Mesendoderm (in vitro differentiated cells): ENCODE data around the gene PRSS50.
A peak's percentile ranks its signal among the peaks of the same experiment; 100 is the strongest.

Experiments
- DNase-seq: peaks from one replicate; pipeline ENCODE4 v3.0.0; 2013
- H2AK5ac ChIP-seq: 2 replicates; pipeline ENCODE4 v1.6.1; 2013; ENCODE audit warnings: low read length, inconsistent platforms
- H2BK120ac ChIP-seq: 2 replicates; pipeline ENCODE4 v1.6.1; 2013; ENCODE audit warnings: low read depth, mild to moderate bottlenecking, low read length, moderate library complexity, mixed read lengths
- H2BK15ac ChIP-seq: replicated peaks from 2 replicates; pipeline ENCODE4 v1.6.1; 2013; ENCODE audit warnings: low read depth, mild to moderate bottlenecking, moderate library complexity
- H2BK5ac ChIP-seq: 2 replicates; pipeline ENCODE4 v1.6.1; 2013; ENCODE audit warnings: low read length, inconsistent platforms
- H3K18ac ChIP-seq: 2 replicates; pipeline ENCODE4 v1.6.1; 2013; ENCODE audit warnings: mild to moderate bottlenecking, low read length, mixed read lengths
- H3K23ac ChIP-seq: one replicate; pipeline ENCODE4 v1.6.1; 2013; ENCODE audit warnings: low read length
- H3K27ac ChIP-seq: 2 replicates; pipeline ENCODE4 v1.5.1; 2013; ENCODE audit warnings: low read depth, mild to moderate bottlenecking, inconsistent platforms, low read length, moderate library complexity
- H3K27me3 ChIP-seq: 2 replicates; pipeline ENCODE4 v1.6.1; 2013; ENCODE audit warnings: low read length, control low read depth, mild to moderate bottlenecking, inconsistent platforms; ENCODE audit not compliant: insufficient read depth, poor library complexity
- H3K36me3 ChIP-seq: 2 replicates; pipeline ENCODE4 v1.6.1; 2013; ENCODE audit warnings: low read length, inconsistent platforms; ENCODE audit not compliant: control insufficient read depth, insufficient read depth
- H3K4ac ChIP-seq: one replicate; pipeline ENCODE4 v1.6.1; 2013; ENCODE audit warnings: low read depth, mild to moderate bottlenecking, low read length, moderate library complexity
- H3K4me1 ChIP-seq: 2 replicates; pipeline ENCODE4 v1.6.1; 2013; ENCODE audit warnings: low read depth, low read length, inconsistent platforms; ENCODE audit not compliant: control insufficient read depth
- H3K4me2 ChIP-seq: 2 replicates; pipeline ENCODE4 v1.6.1; 2013; ENCODE audit warnings: low read length
- H3K4me3 ChIP-seq: 2 replicates; pipeline ENCODE4 v1.5.1; 2013; ENCODE audit warnings: mild to moderate bottlenecking, low read length
- H3K56ac ChIP-seq: one replicate; pipeline ENCODE4 v1.6.1; 2013; ENCODE audit warnings: low read length
- H3K79me1 ChIP-seq: 2 replicates; pipeline ENCODE4 v1.6.1; 2013; ENCODE audit warnings: low read length, inconsistent platforms
- H3K79me2 ChIP-seq: 2 replicates; pipeline ENCODE4 v1.6.1; 2013; ENCODE audit warnings: mild to moderate bottlenecking, low read length; ENCODE audit not compliant: control insufficient read depth, insufficient read depth
- H3K9ac ChIP-seq: 2 replicates; pipeline ENCODE4 v1.6.1; 2013; ENCODE audit warnings: low read length, inconsistent platforms
- H4K5ac ChIP-seq: one replicate; pipeline ENCODE4 v1.6.1; 2013; ENCODE audit warnings: low read length
- H4K8ac ChIP-seq: one replicate; pipeline ENCODE4 v1.6.1; 2013; ENCODE audit warnings: low read depth, mild to moderate bottlenecking, control low read depth, low read length, moderate library complexity
- WGBS: extraction: QIAGEN DNeasy Blood & Tissue Kit; methylation state at CpG from one replicate; pipeline ENCODE4 v1.1.7; 2013; ENCODE audit warnings: low lambda C conversion rate, missing lambda C conversion rate; ENCODE audit not compliant: insufficient coverage; ENCODE audit errors: extremely low coverage; 5-methylcytosine and 5-hydroxymethylcytosine counted together

The PRSS50 gene

DNA sequence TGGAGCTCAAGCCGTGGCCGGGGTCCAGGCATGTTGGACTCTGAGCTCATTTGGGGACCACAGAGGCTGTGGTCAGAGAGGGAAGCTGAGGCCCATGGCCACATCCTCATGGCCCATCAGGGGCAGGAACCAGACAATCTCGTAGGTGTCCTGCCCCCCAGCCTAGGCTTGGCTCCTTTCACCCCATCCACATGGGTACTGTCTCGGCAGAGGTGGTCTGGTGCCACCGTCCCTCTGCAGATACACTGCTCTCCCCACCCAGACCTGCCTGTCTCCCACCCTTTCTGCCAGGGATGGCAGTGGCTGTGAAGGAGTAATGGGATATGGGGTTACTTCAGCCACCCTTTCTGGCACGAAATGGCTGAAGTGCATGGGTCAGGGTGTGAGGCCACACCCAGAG lies 7.9 kb downstream of the PRSS50 start:
- no peak overlapping the region for H3K4me2 ChIP-seq
- no peak for DNase-seq
- no CpG with 5 or more reads among the region's 6 CpGs for WGBS

DNA sequence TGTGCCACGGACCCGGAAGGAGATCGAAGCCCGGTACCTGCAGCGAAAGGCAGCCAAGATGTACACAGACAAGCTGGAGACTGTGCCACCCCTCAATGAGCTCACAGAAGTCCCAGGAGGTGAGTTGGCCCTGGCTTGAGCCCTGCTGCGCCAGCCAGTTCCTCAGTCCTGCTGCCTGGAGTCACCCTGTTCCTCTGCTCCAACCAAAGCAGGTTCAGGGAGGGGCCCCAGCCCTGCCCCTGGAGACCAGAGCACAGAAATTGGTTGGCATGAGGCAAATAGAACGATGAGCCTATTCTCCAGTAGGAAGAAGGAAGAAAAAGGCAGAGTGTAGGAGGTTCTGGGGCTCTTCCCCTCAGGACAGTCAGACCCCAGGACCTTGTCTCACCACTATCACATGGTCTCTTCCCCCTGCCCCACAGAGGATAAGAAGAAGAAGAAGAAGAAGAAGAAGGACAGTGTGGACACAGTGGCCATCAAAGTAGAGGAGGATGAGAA lies 8.5 kb downstream of the PRSS50 start:
- no peak overlapping the region for H3K4ac ChIP-seq
- H3K56ac ChIP-seq = no peak overlapping the region
- DNase-seq = no peak
- no peak overlapping the region for H3K9ac ChIP-seq
- H3K79me2 ChIP-seq = no peaks in the 10 kb centered on the region
- WGBS = no CpG with 5 or more reads among the region's 7 CpGs
- no peak overlapping the region for H4K5ac ChIP-seq
- no peak overlapping the region for H2BK120ac ChIP-seq
- H2AK5ac ChIP-seq = no peak overlapping the region
- no peak overlapping the region for H3K23ac ChIP-seq
- no peak overlapping the region for H2BK5ac ChIP-seq
- no peak overlapping the region for H3K4me2 ChIP-seq
- H3K4me1 ChIP-seq = peaks cover 1% of the 10 kb centered on the region
- H2BK15ac ChIP-seq = no peak overlapping the region
- H3K18ac ChIP-seq = no peak overlapping the region
- H3K79me1 ChIP-seq = no peaks in the 10 kb centered on the region
- no peak overlapping the region for H4K8ac ChIP-seq
- no peaks in the 10 kb centered on the region for H3K36me3 ChIP-seq
- H3K27me3 ChIP-seq = no peaks in the 10 kb centered on the region
- no peak overlapping the region for H3K4me3 ChIP-seq
- no peak overlapping the region for H3K27ac ChIP-seq

More for the DNA sequence above, 7.9 kb downstream of the PRSS50 start:
- Histone ChIP-seq H2BK15ac (no peak overlapping the region), H3K4me1 (peaks cover 1% of the 10 kb centered on the region), H3K4ac (no peak overlapping the region), H3K79me1 (no peaks in the 10 kb centered on the region), H2BK120ac (no peak overlapping the region), H2BK5ac (no peak overlapping the region), H3K36me3 (no peaks in the 10 kb centered on the region), H3K27me3 (no peaks in the 10 kb centered on the region), H3K56ac (no peak overlapping the region), H3K4me3 (no peak overlapping the region), H3K79me2 (no peaks in the 10 kb centered on the region), H3K23ac (no peak overlapping the region), H3K27ac (no peak overlapping the region), H3K18ac (no peak overlapping the region), H4K5ac (no peak overlapping the region), H2AK5ac (no peak overlapping the region), H4K8ac (no peak overlapping the region), H3K9ac (no peak overlapping the region)

DNA sequence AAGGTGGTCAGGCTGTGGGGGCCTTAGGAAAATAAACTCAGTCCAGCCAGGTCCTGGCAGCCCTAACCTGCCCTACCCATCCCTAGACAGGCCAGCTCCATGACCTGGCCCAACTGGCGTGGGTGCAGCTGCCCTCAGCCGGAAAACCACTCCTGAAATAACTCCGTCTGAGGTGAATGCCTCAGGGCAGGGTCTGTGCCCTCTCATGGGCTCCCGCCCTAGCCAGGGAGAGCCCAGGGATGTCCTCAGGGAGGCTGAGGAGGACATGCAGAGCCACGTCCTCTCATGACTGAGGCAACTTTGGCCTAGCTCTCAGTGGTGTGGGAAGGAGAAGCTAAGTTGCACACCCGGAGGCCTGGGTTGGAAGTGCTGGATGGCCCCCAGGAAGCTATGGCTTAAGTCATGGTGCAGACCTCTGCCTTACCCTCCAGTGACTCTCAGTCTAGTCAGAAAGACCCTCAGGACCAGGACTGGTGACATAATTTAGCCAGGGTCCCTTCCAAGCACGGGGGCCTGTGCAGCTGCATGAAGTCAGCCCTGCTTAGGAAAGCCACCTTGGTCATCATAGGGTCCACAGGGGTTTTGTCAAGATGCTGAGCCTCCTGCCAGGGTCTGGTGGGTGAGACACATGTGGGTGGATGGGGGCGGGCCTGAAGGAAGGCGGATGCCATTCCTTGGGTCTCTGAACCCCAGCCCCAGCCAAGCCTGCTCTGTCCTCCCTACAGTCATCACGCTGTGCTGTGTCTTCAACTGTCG lies 9.1 kb downstream of the PRSS50 start:
- Histone ChIP-seq H3K36me3 (no peaks in the 10 kb centered on the region), H3K4me2 (no peak overlapping the region), H3K18ac (no peak overlapping the region), H3K4me1 (peaks cover 1% of the 10 kb centered on the region), H3K27me3 (no peaks in the 10 kb centered on the region), H4K5ac (no peak overlapping the region), H3K56ac (no peak overlapping the region), H3K23ac (no peak overlapping the region), H3K9ac (no peak overlapping the region), H2BK120ac (no peak overlapping the region), H3K4ac (no peak overlapping the region), H3K79me2 (no peaks in the 10 kb centered on the region), H2BK5ac (no peak overlapping the region), H3K27ac (no peak overlapping the region), H3K4me3 (no peak overlapping the region), H4K8ac (no peak overlapping the region), H2AK5ac (no peak overlapping the region), H2BK15ac (no peak overlapping the region), H3K79me1 (no peaks in the 10 kb centered on the region)
- no peak for DNase-seq
- no CpG with 5 or more reads among the region's 11 CpGs for WGBS

DNA sequence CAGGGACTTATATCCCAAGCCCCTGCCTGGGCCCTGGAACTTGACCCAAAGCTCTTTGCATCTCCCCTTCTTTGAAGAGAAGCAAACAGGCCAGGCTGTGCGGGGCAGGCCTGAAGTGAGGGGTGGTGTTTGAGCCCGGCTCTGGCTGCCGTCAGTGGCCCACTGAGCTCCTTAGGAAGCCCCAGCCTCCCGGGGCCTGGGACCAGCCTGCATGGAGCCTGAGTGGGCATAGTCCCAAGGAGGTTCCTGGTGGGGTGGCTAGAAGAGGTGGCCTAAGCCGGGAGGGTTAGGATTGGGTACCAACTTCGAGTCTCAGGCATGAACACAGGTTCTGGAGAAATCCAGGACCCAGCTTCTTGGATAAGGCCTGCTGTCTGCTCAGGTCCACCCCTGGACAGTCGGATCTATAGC lies 10.1 kb downstream of the PRSS50 start:
- no CpG with 5 or more reads among the region's 7 CpGs for WGBS

DNA sequence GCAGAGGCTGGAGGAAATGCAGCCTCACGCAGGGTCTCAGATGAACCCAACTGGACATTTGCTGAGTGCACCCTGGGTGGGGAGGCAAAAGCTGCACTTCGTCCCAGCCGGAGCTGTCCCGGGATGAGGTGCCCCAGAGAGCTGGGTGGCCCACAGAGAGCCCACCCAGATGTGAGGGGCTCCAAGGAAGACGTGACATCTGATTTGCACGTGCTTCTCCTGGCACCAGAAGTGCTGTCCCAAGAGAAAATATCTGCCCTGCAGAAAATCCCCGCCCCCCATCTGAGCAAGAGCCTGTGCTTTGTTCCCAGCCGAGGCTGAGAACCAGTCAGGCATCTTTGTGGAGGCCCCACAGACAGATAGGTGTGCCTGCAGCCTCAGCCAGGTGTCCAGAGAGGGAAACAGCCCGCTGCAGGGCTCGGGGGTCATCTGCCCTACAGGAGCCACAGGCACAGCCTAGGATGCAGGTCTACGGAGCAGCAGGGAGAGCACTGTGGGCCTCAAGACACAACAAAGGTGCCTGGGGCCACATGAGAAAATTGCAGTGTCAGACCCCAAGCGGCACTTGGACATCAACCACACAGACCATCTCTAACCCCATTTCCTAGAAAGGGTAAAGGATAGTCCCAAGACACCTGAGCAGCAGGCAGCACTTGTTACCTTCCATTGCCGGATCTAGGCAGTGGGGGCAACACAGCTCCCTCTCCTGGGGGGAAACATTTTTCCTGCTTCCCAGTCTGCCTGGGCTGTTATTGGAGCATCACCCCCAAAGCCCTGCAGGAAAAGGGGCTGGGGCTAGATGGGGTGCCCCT lies 10.7 kb downstream of the PRSS50 start:
- peak overlapping the region; percentile 7 for H3K56ac ChIP-seq

More for the DNA sequence above, 10.1 kb downstream of the PRSS50 start:
- H3K4me3 ChIP-seq = no peak overlapping the region
- H3K27me3 ChIP-seq = no peaks in the 10 kb centered on the region
- no peaks in the 10 kb centered on the region for H3K79me1 ChIP-seq
- H3K4me2 ChIP-seq = no peak overlapping the region
- no peak for DNase-seq
- H3K4ac ChIP-seq = no peak overlapping the region
- no peak overlapping the region for H4K5ac ChIP-seq
- no peak overlapping the region for H2BK5ac ChIP-seq
- H3K9ac ChIP-seq = no peak overlapping the region
- H3K36me3 ChIP-seq = no peaks in the 10 kb centered on the region
- H3K4me1 ChIP-seq = peaks cover 1% of the 10 kb centered on the region
- H2BK120ac ChIP-seq = no peak overlapping the region
- no peak overlapping the region for H3K56ac ChIP-seq
- no peak overlapping the region for H4K8ac ChIP-seq
- no peak overlapping the region for H3K27ac ChIP-seq
- H3K23ac ChIP-seq = no peak overlapping the region
- no peak overlapping the region for H2AK5ac ChIP-seq
- no peak overlapping the region for H2BK15ac ChIP-seq
- no peak overlapping the region for H3K18ac ChIP-seq
- no peaks in the 10 kb centered on the region for H3K79me2 ChIP-seq

More for the DNA sequence above, 10.7 kb downstream of the PRSS50 start:
- Histone ChIP-seq H4K8ac (no peak overlapping the region), H3K79me2 (no peaks in the 10 kb centered on the region), H3K4ac (no peak overlapping the region), H3K27ac (no peak overlapping the region), H3K36me3 (no peaks in the 10 kb centered on the region), H3K27me3 (no peaks in the 10 kb centered on the region), H3K4me3 (no peak overlapping the region), H3K18ac (no peak overlapping the region), H2BK15ac (no peak overlapping the region), H3K4me1 (peaks cover 2% of the 10 kb centered on the region), H3K23ac (no peak overlapping the region), H2BK120ac (no peak overlapping the region), H3K9ac (no peak overlapping the region), H3K79me1 (no peaks in the 10 kb centered on the region), H4K5ac (no peak overlapping the region), H2AK5ac (no peak overlapping the region), H2BK5ac (no peak overlapping the region), H3K4me2 (no peak overlapping the region)
- no peak for DNase-seq
- WGBS = no CpG with 5 or more reads among the region's 13 CpGs
